WTC11 (cell line): ENCODE results near the gene ESRRA. TPM values are rescaled to one million over a fixed set of nuclear protein-coding genes. Genes with fewer than 3 reads are reported as not detected.

Experiments
- ATAC-seq: fragments of 200-7000 bp; cut with Tn5 transposase; 2 replicates; pipeline ENCODE4 v1.10.0; 2021; ENCODE audit warnings: mild to moderate bottlenecking, moderate library complexity
- CTCF ChIA-PET: fragments of 300-600 bp; sonication (Branson Sonifier 250); formaldehyde crosslinking; loops from one replicate; lab custom pipeline; 2021; ENCODE audit warnings: antibody characterized with exemption; lab: Charles Lee
- POLR2A ChIA-PET: fragments of 350-600 bp; sonication (Branson Sonifier 250); formaldehyde crosslinking; loops from one replicate; lab custom pipeline; 2021; ENCODE audit warnings: antibody characterized with exemption; lab: Charles Lee
- DNase-seq: peaks from one replicate; pipeline ENCODE4 v3.0.0; 2021; ENCODE audit warnings: low spot score
- H3K27ac Mint-ChIP-seq: 2 replicates; pipeline ENCODE4 v1.8.0; 2021; ENCODE audit warnings: mixed read lengths
- H3K27me3 Mint-ChIP-seq: 2 replicates; pipeline ENCODE4 v1.8.0; 2021; ENCODE audit warnings: low read depth, mild to moderate bottlenecking, moderate library complexity, mixed read lengths
- H3K36me3 Mint-ChIP-seq: 2 replicates; pipeline ENCODE4 v1.8.0; 2021; ENCODE audit warnings: mixed read lengths
- H3K4me1 Mint-ChIP-seq: 2 replicates; pipeline ENCODE4 v1.8.0; 2022; ENCODE audit warnings: mixed read lengths
- H3K4me3 Mint-ChIP-seq: 2 replicates; pipeline ENCODE4 v1.8.0; 2021; ENCODE audit warnings: mild to moderate bottlenecking, moderate library complexity, mixed read lengths
- H3K9me3 Mint-ChIP-seq: 2 replicates; pipeline ENCODE4 v1.8.0; 2021; ENCODE audit warnings: mixed read lengths
- AFF4 ChIP-seq: sonication (generic); formaldehyde crosslinking; IDR thresholded peaks from 2 replicates; pipeline ENCODE4 v1.8.1; 2023; ENCODE audit warnings: mild to moderate bottlenecking, missing genetic modification reagents, borderline replicate concordance
- AR ChIP-seq: fragments of 250-450 bp; sonication (Bioruptor Pico); IDR thresholded peaks from 2 replicates; pipeline ENCODE4 v1.9.0; 2021; ENCODE audit warnings: mild to moderate bottlenecking
- ATF6 ChIP-seq: sonication (generic); formaldehyde crosslinking; IDR thresholded peaks from 2 replicates; pipeline ENCODE4 v1.8.1; 2023; ENCODE audit warnings: mild to moderate bottlenecking, missing genetic modification reagents
- E2F1 ChIP-seq: sonication (generic); formaldehyde crosslinking; IDR thresholded peaks from 2 replicates; pipeline ENCODE4 v1.8.0; 2022; ENCODE audit warnings: mild to moderate bottlenecking, missing genetic modification reagents
- EMX1 ChIP-seq: fragments of 250-450 bp; sonication (Bioruptor Pico); IDR thresholded peaks from 2 replicates; pipeline ENCODE4 v1.8.0; 2021; ENCODE audit warnings: mild to moderate bottlenecking
- GRHL2 ChIP-seq: fragments of 250-450 bp; sonication (Bioruptor Pico); IDR thresholded peaks from 2 replicates; pipeline ENCODE4 v1.8.0; 2022; ENCODE audit warnings: mild to moderate bottlenecking, moderate library complexity; ENCODE audit not compliant: insufficient replicate concordance, severe bottlenecking
- HMGA2 ChIP-seq: fragments of 250-450 bp; sonication (Bioruptor Pico); IDR thresholded peaks from 2 replicates; pipeline ENCODE4 v1.4.0; 2021; ENCODE audit warnings: mild to moderate bottlenecking, moderate library complexity
- MLX ChIP-seq: sonication (generic); formaldehyde crosslinking; IDR thresholded peaks from 2 replicates; pipeline ENCODE4 v1.8.1; 2023; ENCODE audit warnings: mild to moderate bottlenecking, missing genetic modification reagents, moderate library complexity
- MXD4 ChIP-seq: fragments of 250-450 bp; sonication (Bioruptor Pico); IDR thresholded peaks from 2 replicates; pipeline ENCODE4 v1.8.0; 2021; ENCODE audit warnings: mild to moderate bottlenecking, moderate library complexity, borderline replicate concordance
- MYBL2 ChIP-seq: sonication (generic); formaldehyde crosslinking; IDR thresholded peaks from 2 replicates; pipeline ENCODE4 v1.8.1; 2023; ENCODE audit warnings: mild to moderate bottlenecking, moderate library complexity, missing genetic modification reagents
- NFYB ChIP-seq: sonication (generic); formaldehyde crosslinking; conservative IDR thresholded peaks from 2 replicates; pipeline ENCODE4 v1.8.0; 2022; ENCODE audit warnings: low read depth, missing genetic modification reagents
- RORB ChIP-seq: fragments of 250-450 bp; sonication (Bioruptor Pico); IDR thresholded peaks from 2 replicates; pipeline ENCODE4 v1.9.0; 2021; ENCODE audit warnings: mild to moderate bottlenecking
- SMAD3 ChIP-seq: sonication (generic); formaldehyde crosslinking; IDR thresholded peaks from 2 replicates; pipeline ENCODE4 v1.8.0; 2022; ENCODE audit warnings: missing genetic modification reagents, mild to moderate bottlenecking, borderline replicate concordance
- SMAD4 ChIP-seq: sonication (generic); formaldehyde crosslinking; IDR thresholded peaks from 2 replicates; pipeline ENCODE4 v1.8.0; 2022; ENCODE audit warnings: mild to moderate bottlenecking, missing genetic modification reagents
- ZMAT4 ChIP-seq: fragments of 250-450 bp; sonication (Bioruptor Pico); IDR thresholded peaks from 2 replicates; pipeline ENCODE4 v1.9.0; 2021; ENCODE audit warnings: mild to moderate bottlenecking
- ZNF121 ChIP-seq: sonication (generic); formaldehyde crosslinking; IDR thresholded peaks from 2 replicates; pipeline ENCODE4 v1.8.0; 2023; ENCODE audit warnings: missing genetic modification reagents
- total RNA-seq: library from RNA; stranded (reverse); gene quantifications from 3 replicates; pipeline ENCODE4 v1.2.3, GENCODE V29; 2021

Gene ESRRA
- total RNA-seq, 1 experiment from 2014 or later = 81.9 TPM

GRCh38 chr11:64334764-64335735 lies 29.7 kb downstream of the ESRRA start:
- ChIA-PET POLR2A (no interaction called here), CTCF (interaction anchor here (13.9 kb wide), 1 partner anchor 18 kb away, joined by 437 read pairs; no protein-coding TSS in a partner anchor)
- TF ChIP-seq RORB (CRISPR knock-in tag) (no peak), SMAD4 (no peak), ZNF121 (peak; percentile 95), HMGA2 (0 out of 2 replicates have a peak, but pooled peaks have one; percentile 39), ATF6 (no peak), MXD4 (CRISPR knock-in tag) (no peak)
- ATAC-seq (peak; percentile 50), DNase-seq (no peak)
- Mint-ChIP-seq H3K4me1 (peaks cover 14% of the 10 kb centered on the region), H3K27me3 (peaks cover 25% of the 10 kb centered on the region), H3K36me3 (no peaks in the 10 kb centered on the region), H3K9me3 (no peaks in the 10 kb centered on the region), H3K27ac (no peak overlapping the region), H3K4me3 (no peak overlapping the region)

- CTCF ChIA-PET = interaction anchor here (1.3 to 13.9 kb wide), 3 partner anchors 15 to 34 kb away, joined by 3 to 437 read pairs (median 5); partner anchors contain the start of genes PRDX5 and TRMT112
- TF ChIP-seq ZMAT4 (CRISPR knock-in tag) (no peak), EMX1 (CRISPR knock-in tag) (no peak), NFYB (no peak), MLX (no peak), AFF4 (no peak), GRHL2 (no peak), ATF6 (no peak), SMAD3 (CRISPR knock-in tag) (no peak), E2F1 (CRISPR knock-in tag) (no peak), AR (no peak), MYBL2 (CRISPR knock-in tag) (no peak)
- TF ChIP-seq, all 79 proteins: peak for 0
- no peak for DNase-seq
- peaks cover 34% of the 10 kb centered on the region for H3K27me3 Mint-ChIP-seq
- H3K36me3 Mint-ChIP-seq = no peaks in the 10 kb centered on the region
- peaks cover 18% of the 10 kb centered on the region for H3K4me1 Mint-ChIP-seq
- H3K4me3 Mint-ChIP-seq = no peak overlapping the region
- no peak overlapping the region; the same call in 1 of the 2 replicates for H3K27ac Mint-ChIP-seq
- POLR2A ChIA-PET = interaction anchor here (1.1 kb wide), 1 partner anchor 20 kb away, joined by 4 read pairs; the partner anchor contains the start of genes PRDX5 and TRMT112
- ATAC-seq = no peak
- no peaks in the 10 kb centered on the region for H3K9me3 Mint-ChIP-seq
These were observed 32.4 kb downstream of the ESRRA start for GRCh38 chr11:64337538-64338249.
